ENCODE results near the gene RALY.
A peak's percentile ranks its signal among the peaks of the same experiment; 100 is the strongest.

RALY gene

GRCh38 chr20:34066476-34067090 lies 72.9 kb downstream of the RALY start:
- TF ChIP-seq CTCF (IDR thresholded peaks at IDR 0.05; ENCODE audit: low read depth, low read length) = no peak
- peak; percentile 88 for DNase-seq (ENCODE audit: extremely low read depth, low read depth)

DNA sequence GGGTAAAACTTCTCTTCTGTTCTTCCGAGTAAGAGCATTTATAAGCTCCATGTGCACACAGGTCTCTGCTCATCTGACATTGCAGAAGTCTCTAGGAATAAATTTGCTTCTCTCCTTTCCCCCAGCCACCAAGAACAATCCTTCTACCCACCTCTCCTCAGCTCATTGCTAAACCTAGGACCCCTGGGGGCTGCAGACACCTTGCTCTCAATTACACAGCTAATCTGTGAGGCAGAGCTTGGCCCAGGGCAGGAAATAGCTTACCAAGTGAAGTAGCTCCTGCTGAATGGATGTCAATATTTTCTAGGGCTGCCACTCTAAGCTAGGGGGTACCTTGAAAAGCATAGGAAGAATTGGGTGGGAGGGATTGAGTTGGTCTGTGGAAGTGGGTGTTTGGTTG lies 74.3 kb downstream of the RALY start:
- DNase-seq (ENCODE audit: extremely low read depth, low read depth) = no peak
- no peak for TF ChIP-seq CTCF (IDR thresholded peaks at IDR 0.05; ENCODE audit: low read depth, low read length)

GRCh38 chr20:34069341-34070078 lies 75.8 kb downstream of the RALY start:
- peak; percentile 84 for TF ChIP-seq CTCF (IDR thresholded peaks at IDR 0.05; ENCODE audit: low read depth, low read length)
- DNase-seq (ENCODE audit: extremely low read depth, low read depth) = peak; percentile 68

DNA sequence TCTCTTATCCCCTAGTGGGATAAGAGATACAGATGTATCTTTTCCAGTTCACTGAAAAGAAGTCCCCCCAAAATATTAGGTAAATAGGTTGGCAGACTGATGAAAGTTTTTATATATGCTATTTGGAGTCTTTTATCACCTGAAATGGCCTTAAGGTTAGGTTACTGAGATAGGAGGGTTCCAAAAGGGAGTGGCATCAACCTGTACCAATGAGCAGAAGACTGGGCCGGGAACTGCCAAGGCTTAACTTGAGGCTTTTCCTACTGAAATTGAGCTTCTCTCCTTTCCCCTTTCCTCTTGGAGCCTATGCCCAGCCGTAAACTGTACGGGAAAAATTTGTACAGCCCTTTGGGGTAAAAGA lies 76.3 kb downstream of the RALY start:
- no peak for TF ChIP-seq CTCF (IDR thresholded peaks at IDR 0.05; ENCODE audit: low read depth, low read length)
- DNase-seq (ENCODE audit: extremely low read depth, low read depth) = no peak

- no peak for DNase-seq (ENCODE audit: extremely low read depth, low read depth)
Observed at GRCh38 chr20:34070859-34071258, 77.1 kb downstream of the RALY start.

DNA sequence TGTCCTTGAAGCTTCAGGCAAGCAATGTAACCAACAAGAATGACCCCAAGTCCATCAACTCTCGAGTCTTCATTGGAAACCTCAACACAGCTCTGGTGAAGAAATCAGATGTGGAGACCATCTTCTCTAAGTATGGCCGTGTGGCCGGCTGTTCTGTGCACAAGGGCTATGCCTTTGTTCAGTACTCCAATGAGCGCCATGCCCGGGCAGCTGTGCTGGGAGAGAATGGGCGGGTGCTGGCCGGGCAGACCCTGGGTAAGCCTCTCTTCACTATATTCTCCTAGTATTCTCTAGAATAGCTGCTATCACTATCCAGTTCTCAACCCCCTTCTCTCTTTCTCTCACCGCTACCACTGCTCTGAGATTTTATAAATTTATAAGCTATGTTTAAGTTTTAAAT lies 78.4 kb downstream of the RALY start:
- TF ChIP-seq CTCF (IDR thresholded peaks at IDR 0.05; ENCODE audit: low read depth, low read length) = no peak
- DNase-seq (ENCODE audit: extremely low read depth, low read depth) = no peak

More at GRCh38 chr20:34070859-34071258, 77.1 kb downstream of the RALY start:
- TF ChIP-seq CTCF (IDR thresholded peaks at IDR 0.05; ENCODE audit: low read depth, low read length) = no peak

DNA sequence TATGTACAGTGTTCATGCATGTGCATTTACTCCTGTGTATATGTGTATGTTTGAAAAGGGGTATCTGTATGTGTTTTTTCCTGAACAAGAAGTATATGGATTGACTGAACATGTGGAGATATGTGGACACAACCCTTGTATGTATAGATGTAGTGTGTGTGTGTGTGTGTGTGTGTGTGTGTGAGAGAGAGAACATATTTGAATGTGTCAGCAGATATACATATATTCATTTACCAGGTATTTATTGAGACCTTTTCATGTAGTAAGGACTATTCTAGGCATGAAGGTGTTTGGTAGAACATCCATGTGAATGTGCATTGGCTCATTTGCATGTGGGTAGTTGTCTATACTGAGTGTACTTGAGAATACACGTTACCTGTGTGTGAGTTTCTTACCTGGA lies 79.1 kb downstream of the RALY start:
- TF ChIP-seq CTCF (IDR thresholded peaks at IDR 0.05; ENCODE audit: low read depth, low read length) = no peak
- DNase-seq (ENCODE audit: extremely low read depth, low read depth) = no peak
